HFF-Myc (cell line): ENCODE measurements around the gene HLA-A.

ENCODE experiments used
- DNase-seq: peaks from one replicate; pipeline ENCODE4 v3.0.0-alpha.2; 2011; ENCODE audit warnings: low read depth; ENCODE audit errors: extremely low read depth
- H3K4me3 ChIP-seq: replicated peaks from 2 replicates; pipeline ENCODE4 v1.5.1; 2011; ENCODE audit warnings: low read depth, mild to moderate bottlenecking, control low read depth, low read length
- CTCF ChIP-seq: IDR thresholded peaks from 2 replicates; pipeline ENCODE4 v1.5.1; 2012; ENCODE audit warnings: mild to moderate bottlenecking, low read depth, low read length, control low read depth; ENCODE audit errors: missing control alignments

The HLA-A gene

GRCh38 chr6:29965563-29965872 lies 23.2 kb downstream of the HLA-A start:
- peak overlapping the region; percentile 50 for H3K4me3 ChIP-seq
- no peak for DNase-seq
- no peak for TF ChIP-seq CTCF

DNA sequence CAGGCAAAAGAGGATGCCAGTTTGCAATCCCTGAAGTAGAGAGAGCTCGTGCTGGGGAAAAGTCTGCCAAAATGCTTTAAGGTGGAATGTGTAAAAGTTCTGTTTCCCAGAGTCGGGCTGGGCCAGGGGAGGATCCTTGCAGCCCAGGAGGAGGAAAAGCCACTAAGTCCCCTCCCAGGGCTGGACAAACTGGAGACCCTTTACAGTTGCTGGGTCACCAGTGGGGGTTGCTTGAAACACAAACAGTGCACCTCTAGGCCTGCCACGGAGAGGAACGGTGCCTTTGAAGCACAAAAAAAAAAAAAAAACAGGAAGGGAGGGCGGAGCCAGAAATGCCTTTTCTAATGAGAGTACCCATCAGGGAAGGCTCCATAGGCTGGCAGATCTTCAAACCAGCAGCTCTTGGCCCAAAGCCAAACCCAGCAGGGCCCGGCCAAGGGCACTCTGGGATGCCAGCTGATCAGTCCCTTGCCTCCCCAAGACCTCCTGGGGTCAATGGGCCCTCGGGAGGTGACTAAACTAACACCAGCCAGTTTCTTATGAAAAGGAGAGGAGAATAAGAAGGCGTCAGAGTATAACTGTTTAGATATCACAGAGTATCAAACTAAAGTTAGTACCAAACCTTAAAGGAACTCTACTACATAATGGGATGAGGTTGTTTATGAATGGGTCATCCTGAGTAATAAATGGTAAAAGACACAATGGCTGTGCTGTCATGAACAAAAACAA lies 23.7 kb downstream of the HLA-A start:
- peak overlapping the region; percentile 50 for H3K4me3 ChIP-seq
- TF ChIP-seq CTCF = no peak
- no peak for DNase-seq

- TF ChIP-seq CTCF = no peak
- no peak overlapping the region for H3K4me3 ChIP-seq
- no peak for DNase-seq
Observed at GRCh38 chr6:29967379-29968010, 25.2 kb downstream of the HLA-A start.

GRCh38 chr6:29968130-29968529 lies 25.8 kb downstream of the HLA-A start:
- TF ChIP-seq CTCF = no peak
- peak; percentile 66 for DNase-seq
- no peak overlapping the region for H3K4me3 ChIP-seq

GRCh38 chr6:29968905-29969304 lies 26.6 kb downstream of the HLA-A start:
- no peak for DNase-seq
- H3K4me3 ChIP-seq = no peak overlapping the region
- no peak for TF ChIP-seq CTCF

GRCh38 chr6:29970711-29971110 lies 28.4 kb downstream of the HLA-A start:
- no peak for DNase-seq
- TF ChIP-seq CTCF = no peak
- H3K4me3 ChIP-seq = no peak overlapping the region
